HG03575 (cell line): ENCODE measurements around the gene PSMC2.
"Not testable (repeated sequence)": the region's sequence is repeated elsewhere in the genome, so short reads cannot be mapped to it uniquely, and the experiment has no call there.

Experiments used
- ATAC-seq: cut with Tn5 transposase; IDR thresholded peaks from one replicate; pipeline ENCODE4 v1.9.1; 2021; ENCODE audit not compliant: unreplicated experiment, insufficient number of reproducible peaks, low FRiP score; ENCODE audit errors: extremely low read depth

PSMC2 gene

GRCh38 chr7:103369432-103369831 is 22.0 kb downstream of the PSMC2 start:
- ATAC-seq, result no peak

DNA sequence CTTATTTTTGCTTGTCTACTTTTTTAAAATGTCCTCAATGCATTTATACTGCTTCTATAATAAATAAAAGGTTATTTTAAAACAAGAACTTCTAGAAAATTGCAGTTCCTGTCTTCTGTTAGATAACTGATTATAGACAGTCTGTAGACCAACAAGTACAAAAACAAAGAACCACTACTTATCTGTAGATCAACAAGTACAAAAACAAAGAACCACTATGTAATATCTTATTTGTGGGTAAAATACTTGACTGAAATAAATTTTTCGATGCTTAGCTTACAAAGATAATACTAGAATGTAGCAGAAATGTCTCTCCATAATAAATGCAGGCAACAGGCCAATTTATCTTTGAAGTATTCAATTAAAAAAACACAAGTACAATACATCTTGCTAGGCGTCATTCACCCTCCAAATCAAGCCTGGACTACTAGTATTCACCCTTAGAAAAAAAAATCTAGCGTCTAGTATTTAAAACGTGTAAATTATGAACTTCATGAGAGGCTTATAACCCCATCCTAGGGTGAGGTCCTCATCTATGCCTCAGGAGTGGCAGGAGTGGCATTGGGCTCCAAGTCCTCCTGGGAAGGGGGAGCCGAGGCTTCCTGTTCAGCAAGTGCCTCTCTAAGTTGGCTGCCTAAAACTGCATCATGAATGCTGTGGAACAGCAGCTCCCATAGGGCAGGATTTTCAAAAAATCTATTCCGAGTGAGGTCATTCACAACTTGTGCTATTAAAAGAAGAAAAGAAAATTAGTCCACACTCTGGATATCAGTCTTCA is 26.6 kb downstream of the PSMC2 start:
- no peak for ATAC-seq

DNA sequence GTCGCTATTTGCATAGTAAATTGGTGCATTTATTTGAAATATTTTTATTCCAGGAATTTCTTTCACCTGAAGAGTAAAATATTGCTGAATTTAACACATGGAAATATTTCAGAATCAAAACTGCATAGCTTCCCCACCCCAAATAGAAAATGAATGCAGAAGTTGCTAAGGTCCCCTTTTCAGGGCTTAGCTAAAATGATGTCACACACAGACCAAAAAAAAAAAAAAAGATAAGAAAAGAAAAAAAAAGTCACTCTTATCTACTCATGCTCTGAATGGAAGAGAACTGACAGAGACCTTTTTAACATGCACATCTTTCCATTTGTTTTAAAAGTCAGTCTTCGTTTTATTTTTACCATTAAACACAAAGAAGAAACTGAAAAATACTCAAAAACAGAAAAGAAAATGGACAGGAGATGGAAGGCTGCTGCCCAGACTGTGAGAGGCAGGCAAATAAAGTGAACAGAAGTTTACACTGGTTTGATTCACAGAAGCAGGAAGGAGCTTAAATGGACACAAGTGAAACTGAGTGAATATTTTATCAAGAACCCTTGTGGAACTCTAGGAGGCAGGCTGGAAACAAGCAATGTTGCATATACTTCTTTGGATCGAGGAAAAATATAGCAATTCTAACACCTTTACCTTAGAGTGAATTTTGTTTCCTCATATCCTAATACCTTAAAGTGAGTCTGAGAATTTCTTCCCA is 32.0 kb downstream of the PSMC2 start:
- no peak for ATAC-seq

GRCh38 chr7:103380395-103381191 is 33.1 kb downstream of the PSMC2 start:
- no peak for ATAC-seq

GRCh38 chr7:103381280-103382031 is 34.0 kb downstream of the PSMC2 start:
- ATAC-seq, result no peak

DNA sequence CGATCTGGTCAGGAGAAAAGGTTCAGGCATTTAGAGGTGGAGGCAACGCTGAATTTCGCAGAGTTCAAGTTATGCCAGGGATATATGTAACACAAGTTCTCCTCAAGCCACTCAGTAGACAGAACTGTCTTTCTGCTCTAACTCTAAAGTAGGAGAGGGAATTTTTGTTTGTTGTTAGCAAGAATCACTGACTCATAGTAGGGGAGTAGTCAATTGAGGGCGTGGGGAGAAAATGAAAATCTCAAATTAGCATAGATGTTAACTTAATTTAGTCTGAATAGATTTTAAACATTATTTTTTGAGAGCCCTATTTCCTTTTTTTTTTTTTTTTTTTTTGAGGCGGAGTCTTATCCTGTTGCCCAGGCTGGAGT is 34.6 kb downstream of the PSMC2 start:
- ATAC-seq, result no peak

GRCh38 chr7:103387242-103387641 is 39.8 kb downstream of the PSMC2 start:
- ATAC-seq, result no peak

- ATAC-seq, result no peak
These were observed 41.2 kb downstream of the PSMC2 start for GRCh38 chr7:103388469-103389140.

DNA sequence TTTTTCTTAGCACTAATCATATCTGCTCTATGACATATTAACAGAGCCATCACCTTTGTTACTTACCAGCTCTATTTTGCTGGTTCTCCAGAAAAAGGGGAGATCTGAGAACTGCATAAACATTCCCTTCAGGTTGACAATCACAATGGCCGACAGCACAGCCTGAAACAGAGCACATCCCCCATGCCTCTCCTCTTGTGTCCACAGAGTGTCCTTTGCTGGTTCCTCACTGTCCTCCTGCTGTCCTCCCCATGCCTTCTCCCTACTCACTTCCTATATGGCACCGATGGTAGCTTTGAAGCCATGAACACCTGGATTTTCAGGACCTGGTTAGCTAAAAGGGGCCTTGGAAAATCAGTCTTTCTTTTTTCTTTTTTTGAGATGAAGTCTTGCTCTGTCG is 41.8 kb downstream of the PSMC2 start:
- ATAC-seq, result no peak

DNA sequence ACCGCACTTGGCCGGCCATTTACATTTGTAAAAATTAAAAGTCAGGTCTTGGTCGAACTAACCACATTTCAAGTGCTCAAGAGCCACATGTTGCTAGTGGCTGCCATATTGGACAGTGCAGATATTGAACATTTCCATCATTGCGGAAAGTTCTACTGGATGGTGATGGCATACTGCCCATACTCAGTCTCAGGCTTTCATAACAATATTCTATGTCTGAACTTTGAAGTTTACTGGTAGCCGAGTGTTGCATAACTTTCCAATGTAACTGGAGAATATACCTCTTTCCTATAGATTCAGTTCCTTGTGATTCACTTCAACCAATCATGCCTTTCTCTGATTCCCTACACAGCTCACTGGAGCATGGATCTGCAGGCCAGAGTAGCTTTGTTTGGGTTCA is 43.7 kb downstream of the PSMC2 start:
- ATAC-seq, result no peak

DNA sequence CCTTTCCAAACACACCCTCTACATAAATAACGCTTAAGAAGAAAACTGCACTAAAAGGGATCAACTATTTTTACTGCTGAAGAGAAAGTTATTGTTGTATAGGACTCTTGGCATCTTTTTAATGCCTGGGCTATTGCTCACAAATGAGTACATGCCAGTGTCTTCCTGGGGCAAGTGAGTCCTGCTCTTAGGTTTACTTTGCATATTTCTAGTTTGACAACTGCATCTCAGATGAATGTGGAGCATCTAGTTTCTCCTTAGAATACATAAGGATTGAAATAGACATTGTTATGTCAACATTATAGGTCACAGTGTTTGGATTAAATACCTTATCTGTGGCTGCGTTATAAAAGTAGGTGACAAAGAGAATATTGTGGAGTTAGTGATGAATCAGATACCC is 44.5 kb downstream of the PSMC2 start:
- no peak for ATAC-seq

- ATAC-seq, result no peak
These were observed 47.1 kb downstream of the PSMC2 start for GRCh38 chr7:103394566-103394965.

DNA sequence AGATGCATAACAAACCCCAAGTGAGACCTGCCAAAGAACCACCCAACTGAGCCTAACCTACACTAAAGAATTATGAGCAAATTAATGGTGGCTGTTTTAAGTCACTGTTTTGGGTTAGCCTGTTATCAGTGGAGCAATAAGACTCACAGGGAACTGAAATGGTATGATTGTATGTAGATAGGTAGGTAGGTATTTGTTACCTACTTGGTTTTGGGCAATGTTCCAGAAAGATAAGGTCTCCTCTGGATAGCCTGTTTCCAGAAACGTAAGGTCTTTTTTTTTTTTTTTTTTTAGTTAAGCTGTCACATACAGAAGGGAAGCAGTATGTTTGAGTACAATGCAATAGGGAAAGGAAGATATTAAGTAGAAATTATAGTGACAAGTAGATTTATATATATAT is 47.6 kb downstream of the PSMC2 start:
- no peak for ATAC-seq

DNA sequence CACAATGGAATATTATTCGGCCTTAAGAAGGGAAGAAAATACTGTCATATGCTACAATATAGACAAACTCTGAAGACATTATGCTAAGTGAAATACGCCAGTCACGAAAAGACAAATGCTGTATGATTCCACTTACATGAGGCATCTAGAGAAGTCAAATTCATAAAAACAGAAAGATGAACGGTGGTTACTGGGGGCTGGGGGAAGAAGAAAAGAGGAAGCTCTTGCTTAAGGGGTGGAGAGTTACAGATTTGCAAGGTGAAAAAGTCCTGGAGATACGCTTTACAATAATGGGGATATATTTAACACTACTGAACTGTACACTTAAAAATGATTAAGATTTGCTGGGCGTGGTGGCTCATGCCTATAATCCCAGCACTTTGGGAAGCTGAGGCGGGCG is 49.0 kb downstream of the PSMC2 start:
- no peak for ATAC-seq

- ATAC-seq, result no peak
These were observed 51.2 kb downstream of the PSMC2 start for GRCh38 chr7:103398483-103399127.

- not testable (repeated sequence) for ATAC-seq
These were observed 52.2 kb downstream of the PSMC2 start for GRCh38 chr7:103399687-103400086.

GRCh38 chr7:103405789-103406613 is 58.6 kb downstream of the PSMC2 start:
- ATAC-seq, result not testable (repeated sequence)
